MM.1S (cell line): ENCODE measurements around the gene MBTPS1.

Experiments used
- DNase-seq: peaks from one replicate; pipeline ENCODE4 v3.0.0-alpha.2; 2015
- H2AFZ ChIP-seq: fragments of 300-600 bp; sonication (generic); 2 replicates; pipeline ENCODE4 v1.6.0; 2016; ENCODE audit warnings: antibody characterized with exemption, low read length
- H3F3A ChIP-seq: fragments of 300-600 bp; sonication (generic); 2 replicates; pipeline ENCODE4 v1.6.1; 2016; ENCODE audit warnings: mild to moderate bottlenecking, antibody characterized with exemption, low read length, moderate library complexity, mixed read lengths; ENCODE audit not compliant: insufficient read depth
- H3K27ac ChIP-seq: fragments of 300-600 bp; sonication (generic); 2 replicates; pipeline ENCODE4 v1.5.1; 2016; ENCODE audit warnings: mild to moderate bottlenecking, low read length
- H3K27me3 ChIP-seq: fragments of 300-600 bp; sonication (generic); replicated peaks from 2 replicates; pipeline ENCODE4 v1.6.0; 2016; ENCODE audit warnings: low read length; ENCODE audit not compliant: insufficient read depth
- H3K36me3 ChIP-seq: fragments of 300-600 bp; sonication (generic); replicated peaks from 2 replicates; pipeline ENCODE4 v1.6.1; 2016; ENCODE audit warnings: mild to moderate bottlenecking, low read length, mixed read lengths; ENCODE audit not compliant: insufficient read depth
- H3K4me1 ChIP-seq: fragments of 300-600 bp; sonication (generic); 2 replicates; pipeline ENCODE4 v1.6.1; 2016; ENCODE audit warnings: low read length, mixed read lengths
- H3K4me2 ChIP-seq: fragments of 300-600 bp; sonication (generic); 2 replicates; pipeline ENCODE4 v1.6.0; 2016; ENCODE audit warnings: low read depth, low read length
- H3K4me3 ChIP-seq: fragments of 300-600 bp; sonication (generic); 2 replicates; pipeline ENCODE4 v1.5.1; 2016; ENCODE audit warnings: low read length, mixed read lengths
- H3K79me2 ChIP-seq: fragments of 300-600 bp; sonication (generic); 2 replicates; pipeline ENCODE4 v1.6.1; 2016; ENCODE audit warnings: mixed run types, low read length, mixed read lengths
- H3K9ac ChIP-seq: fragments of 300-600 bp; sonication (generic); 2 replicates; pipeline ENCODE4 v1.6.1; 2016; ENCODE audit warnings: low read length, mixed read lengths
- H3K9me2 ChIP-seq: fragments of 300-600 bp; sonication (generic); replicated peaks from 2 replicates; pipeline ENCODE4 v1.6.1; 2016; ENCODE audit warnings: mild to moderate bottlenecking, low read length, mixed read lengths; ENCODE audit not compliant: insufficient read depth
- H3K9me3 ChIP-seq: fragments of 300-600 bp; sonication (generic); replicated peaks from 2 replicates; pipeline ENCODE4 v1.6.1; 2016; ENCODE audit warnings: mild to moderate bottlenecking, low read length, mixed read lengths; ENCODE audit not compliant: insufficient read depth
- H4K20me1 ChIP-seq: fragments of 300-600 bp; sonication (generic); 2 replicates; pipeline ENCODE4 v1.6.1; 2016; ENCODE audit warnings: mild to moderate bottlenecking, low read length, moderate library complexity, mixed read lengths; ENCODE audit not compliant: insufficient read depth
- EZH2 ChIP-seq: fragments of 300-600 bp; sonication (generic); optimal IDR thresholded peaks from 2 replicates; pipeline ENCODE3; 2017; ENCODE audit warnings: low read depth, mild to moderate bottlenecking, antibody characterized with exemption, low read length, mixed read lengths
- EZH2phosphoT487 ChIP-seq: fragments of 300-600 bp; sonication (generic); IDR thresholded peaks from 2 replicates; pipeline ENCODE4 v1.6.1; 2018; ENCODE audit warnings: antibody characterized with exemption, low read length
- TF ChIP-seq, protein P1 (sequence below): fragments of 300-600 bp; sonication (generic); IDR thresholded peaks from 2 replicates; pipeline ENCODE4 v1.5.1; 2016; ENCODE audit warnings: antibody characterized with exemption, low read length, mixed read lengths

The MBTPS1 gene

GRCh38 chr16:84116720-84117493 lies at the start of gene MBTPS1:
TSS of gene MBTPS1 (minus strand) at chr16:84116942. CDS start at chr16:84101783, 15,159 bp downstream.
- DNase-seq: peak; percentile 90
- peaks cover 34% of the 10 kb centered on the region for H3K79me2 ChIP-seq
- no peaks in the 10 kb centered on the region for H3K9me2 ChIP-seq
- H3K27me3 ChIP-seq: no peaks in the 10 kb centered on the region
- H3K9ac ChIP-seq: peak within 1 kb of the TSS; percentile 97
- no peaks in the 10 kb centered on the region for H3K36me3 ChIP-seq
- H3K27ac ChIP-seq: peak within 1 kb of the TSS; percentile 94
- no peaks in the 10 kb centered on the region for H3K9me3 ChIP-seq
- peak within 1 kb of the TSS; percentile 35; the same call in 1 of the 2 replicates for H2AFZ ChIP-seq
- no peak for TF ChIP-seq EZH2
- TF ChIP-seq, protein P1, sequence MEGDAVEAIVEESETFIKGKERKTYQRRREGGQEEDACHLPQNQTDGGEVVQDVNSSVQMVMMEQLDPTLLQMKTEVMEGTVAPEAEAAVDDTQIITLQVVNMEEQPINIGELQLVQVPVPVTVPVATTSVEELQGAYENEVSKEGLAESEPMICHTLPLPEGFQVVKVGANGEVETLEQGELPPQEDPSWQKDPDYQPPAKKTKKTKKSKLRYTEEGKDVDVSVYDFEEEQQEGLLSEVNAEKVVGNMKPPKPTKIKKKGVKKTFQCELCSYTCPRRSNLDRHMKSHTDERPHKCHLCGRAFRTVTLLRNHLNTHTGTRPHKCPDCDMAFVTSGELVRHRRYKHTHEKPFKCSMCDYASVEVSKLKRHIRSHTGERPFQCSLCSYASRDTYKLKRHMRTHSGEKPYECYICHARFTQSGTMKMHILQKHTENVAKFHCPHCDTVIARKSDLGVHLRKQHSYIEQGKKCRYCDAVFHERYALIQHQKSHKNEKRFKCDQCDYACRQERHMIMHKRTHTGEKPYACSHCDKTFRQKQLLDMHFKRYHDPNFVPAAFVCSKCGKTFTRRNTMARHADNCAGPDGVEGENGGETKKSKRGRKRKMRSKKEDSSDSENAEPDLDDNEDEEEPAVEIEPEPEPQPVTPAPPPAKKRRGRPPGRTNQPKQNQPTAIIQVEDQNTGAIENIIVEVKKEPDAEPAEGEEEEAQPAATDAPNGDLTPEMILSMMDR: no peak
- no peak for TF ChIP-seq EZH2phosphoT487
- peak within 1 kb of the TSS; percentile 81 for H3K4me3 ChIP-seq
- H3K4me1 ChIP-seq: no peaks in the 10 kb centered on the region
- H3F3A ChIP-seq: peaks cover 7% of the 10 kb centered on the region; the same call in 1 of the 2 replicates
- peak within 1 kb of the TSS; percentile 84 for H3K4me2 ChIP-seq
- H4K20me1 ChIP-seq: no peaks in the 10 kb centered on the region

- Histone ChIP-seq H3K9ac (no peak overlapping the region), H3K79me2 (no peaks in the 10 kb centered on the region), H3K4me1 (no peaks in the 10 kb centered on the region), H3K4me3 (no peak overlapping the region), H3K27ac (no peak overlapping the region), H3K27me3 (no peaks in the 10 kb centered on the region), H4K20me1 (no peaks in the 10 kb centered on the region), H2AFZ (no peak overlapping the region), H3K36me3 (no peaks in the 10 kb centered on the region), H3F3A (no peaks in the 10 kb centered on the region), H3K4me2 (no peak overlapping the region), H3K9me2 (no peaks in the 10 kb centered on the region), H3K9me3 (no peaks in the 10 kb centered on the region)
- TF ChIP-seq, protein P1: no peak
- TF ChIP-seq EZH2phosphoT487: no peak
- no peak for TF ChIP-seq EZH2
- no peak for DNase-seq
These were observed 49.0 kb upstream of the MBTPS1 start for GRCh38 chr16:84165746-84166145.

- H3F3A ChIP-seq: no peaks in the 10 kb centered on the region
- no peaks in the 10 kb centered on the region for H3K4me1 ChIP-seq
- no peaks in the 10 kb centered on the region for H3K79me2 ChIP-seq
- H3K4me3 ChIP-seq: no peak overlapping the region
- no peaks in the 10 kb centered on the region for H3K27me3 ChIP-seq
- no peaks in the 10 kb centered on the region for H3K36me3 ChIP-seq
- TF ChIP-seq, protein P1: no peak
- TF ChIP-seq EZH2 (no peak), EZH2phosphoT487 (no peak)
- no peaks in the 10 kb centered on the region for H3K9me2 ChIP-seq
- no peak overlapping the region for H3K27ac ChIP-seq
- no peaks in the 10 kb centered on the region for H3K9me3 ChIP-seq
- no peak overlapping the region for H3K4me2 ChIP-seq
- no peak for DNase-seq
- no peak overlapping the region for H2AFZ ChIP-seq
- no peaks in the 10 kb centered on the region for H4K20me1 ChIP-seq
- no peak overlapping the region for H3K9ac ChIP-seq
These were observed 45.1 kb upstream of the MBTPS1 start for GRCh38 chr16:84161801-84162200.
